Prostate gland (tissue), 2 donors: Measurements from ENCODE around the gene NSUN6. TPM values are rescaled to one million over a fixed set of nuclear protein-coding genes. Genes with fewer than 3 reads are reported as not detected.

Source experiments
- DNase-seq: peaks from one replicate; pipeline ENCODE4 v3.0.0-alpha.2; 2019; ENCODE audit warnings: low spot score
- H3K27ac ChIP-seq, 2 donors: fragments of 200-600 bp; sonication (generic); 2 replicates each; pipeline ENCODE4 v1.5.1; 2017 to 2019
- H3K27me3 ChIP-seq: fragments of 200-600 bp; sonication (generic); replicated peaks from 2 replicates; pipeline ENCODE4 v1.5.1; 2019; ENCODE audit not compliant: insufficient read depth
- H3K36me3 ChIP-seq, 2 donors: fragments of 200-600 bp; sonication (generic); 1 replicate in 1 of 2; 2 replicates in 1 of 2; pipeline versions ENCODE4 v1.5.1 to v1.8.1; 2017 to 2019
- H3K4me1 ChIP-seq: fragments of 200-600 bp; sonication (generic); replicated peaks from 2 replicates; pipeline ENCODE4 v1.5.1; 2019
- H3K4me3 ChIP-seq, 2 donors: fragments of 200-600 bp; sonication (generic); 2 replicates each; pipeline ENCODE4 v1.5.1; 2017 to 2019
- H3K9me3 ChIP-seq: fragments of 200-600 bp; sonication (generic); 2 replicates; pipeline ENCODE4 v1.5.1; 2017
- CTCF ChIP-seq, 4 experiments: fragments of 200-600 bp in 2 of 4; fragments of 450-650 bp in 2 of 4; sonication (generic) in 2 of 4; IDR thresholded peaks; 1 replicate in 3 of 4; 2 replicates in 1 of 4; pipeline ENCODE4 v1.5.1; 2016 to 2019; ENCODE audit warnings: antibody characterized with exemption in 4 of 4, mild to moderate bottlenecking in 2 of 4, moderate library complexity in 2 of 4
- POLR2A ChIP-seq: fragments of 450-650 bp; IDR thresholded peaks from one replicate; pipeline ENCODE4 v1.6.1; 2016; ENCODE audit warnings: antibody characterized with exemption, mild to moderate bottlenecking
- POLR2AphosphoS5 ChIP-seq: sonication (generic); formaldehyde crosslinking; IDR thresholded peaks from one replicate; pipeline ENCODE4 v1.6.1; 2017; ENCODE audit warnings: antibody characterized with exemption
- WGBS: methylation state at CpG from one replicate; pipeline ENCODE4 v1.1.5; 2018; 5-methylcytosine and 5-hydroxymethylcytosine counted together
- intact Hi-C: fragments of 100-400 bp; cut with DNase I; formaldehyde crosslinking; loops from one replicate; pipeline ENCODE4 v1.14.2; 2022
- total RNA-seq, 2 donors: library from RNA; depleted of rRNA; stranded (reverse); fragments of >200 nt; gene quantifications; one replicate each; pipeline ENCODE4 v1.1.0, GENCODE V29; 2016

Gene NSUN6
- total RNA-seq, 2 donors from 2014 or later, result 11.7 to 17.1 TPM

- Histone ChIP-seq H3K27me3 (no peaks in the 10 kb centered on the region), H3K9me3 (no peaks in the 10 kb centered on the region), H3K36me3 (no peaks in the 10 kb centered on the region), H3K27ac (no peak overlapping the region), H3K4me3 (no peak overlapping the region), H3K4me1 (no peaks in the 10 kb centered on the region)
- TF ChIP-seq POLR2A (no peak), CTCF (IDR thresholded peaks at IDR 0.05) (no peak), POLR2AphosphoS5 (no peak)
- no peak for DNase-seq
- intact Hi-C loops, result no loop called here
- WGBS, result 96% methylated on average over 8 of the region's 8 CpGs
These were observed 89.4 kb downstream of the NSUN6 start for GRCh38 chr10:18561861-18562551.

- 95% methylated on average over 1 of the region's 1 CpG for WGBS
- Histone ChIP-seq H3K27me3 (no peaks in the 10 kb centered on the region), H3K36me3 (no peaks in the 10 kb centered on the region), H3K4me3 (no peak overlapping the region), H3K27ac (no peak overlapping the region), H3K9me3 (no peaks in the 10 kb centered on the region), H3K4me1 (no peaks in the 10 kb centered on the region)
- intact Hi-C loops, result no loop called here
- no peak for DNase-seq
- TF ChIP-seq POLR2AphosphoS5 (no peak), CTCF (IDR thresholded peaks at IDR 0.05) (no peak), POLR2A (no peak)
These were observed 93.4 kb downstream of the NSUN6 start for GRCh38 chr10:18557960-18558359.

- no peak for TF ChIP-seq CTCF (IDR thresholded peaks at IDR 0.05)
- no peak for TF ChIP-seq POLR2A
- TF ChIP-seq POLR2AphosphoS5, result no peak
- intact Hi-C loops, result no loop called here
- H3K9me3 ChIP-seq, result no peaks in the 10 kb centered on the region
- DNase-seq, result no peak
- H3K27me3 ChIP-seq, result no peaks in the 10 kb centered on the region
- WGBS, result 98% methylated on average over 3 of the region's 3 CpGs
- no peaks in the 10 kb centered on the region for H3K36me3 ChIP-seq
- no peak overlapping the region for H3K4me3 ChIP-seq
- no peaks in the 10 kb centered on the region for H3K4me1 ChIP-seq
- no peak overlapping the region for H3K27ac ChIP-seq
These were observed 94.8 kb downstream of the NSUN6 start for GRCh38 chr10:18556522-18557147.

- Histone ChIP-seq H3K27me3 (no peaks in the 10 kb centered on the region), H3K4me1 (no peaks in the 10 kb centered on the region), H3K27ac (no peak overlapping the region), H3K36me3 (no peaks in the 10 kb centered on the region), H3K9me3 (no peaks in the 10 kb centered on the region), H3K4me3 (no peak overlapping the region)
- 93% methylated on average over 3 of the region's 3 CpGs for WGBS
- no peak for DNase-seq
- intact Hi-C loops, result no loop called here
- TF ChIP-seq CTCF (IDR thresholded peaks at IDR 0.05) (no peak), POLR2AphosphoS5 (no peak), POLR2A (no peak)
These were observed 96.9 kb downstream of the NSUN6 start for GRCh38 chr10:18554479-18554878.

GRCh38 chr10:18551473-18551872, 99.9 kb downstream of the NSUN6 start:
- 99% methylated on average over 2 of the region's 2 CpGs for WGBS
- Histone ChIP-seq H3K4me1 (no peaks in the 10 kb centered on the region), H3K27ac (no peak overlapping the region), H3K4me3 (no peak overlapping the region), H3K9me3 (no peaks in the 10 kb centered on the region), H3K27me3 (no peaks in the 10 kb centered on the region), H3K36me3 (no peaks in the 10 kb centered on the region)
- no peak for DNase-seq
- intact Hi-C loops, result no loop called here
- TF ChIP-seq POLR2A (no peak), POLR2AphosphoS5 (no peak), CTCF (IDR thresholded peaks at IDR 0.05) (no peak)
